Activated effector memory CD4-positive, alpha-beta T cell treated with Interleukin-2 at 50 U/mL for 16 hours (primary cell): ENCODE results near the gene ATP9B.
"Not testable (repeated sequence)": the region's sequence is repeated elsewhere in the genome, so short reads cannot be mapped to it uniquely, and the experiment has no call there.

Experiments used
- DNase-seq: peaks from one replicate; pipeline ENCODE4 v3.0.0-alpha.2; 2020

The ATP9B gene

GRCh38 chr18:79371561-79372121 is 302.4 kb downstream of the ATP9B start:
- DNase-seq = no peak

DNA sequence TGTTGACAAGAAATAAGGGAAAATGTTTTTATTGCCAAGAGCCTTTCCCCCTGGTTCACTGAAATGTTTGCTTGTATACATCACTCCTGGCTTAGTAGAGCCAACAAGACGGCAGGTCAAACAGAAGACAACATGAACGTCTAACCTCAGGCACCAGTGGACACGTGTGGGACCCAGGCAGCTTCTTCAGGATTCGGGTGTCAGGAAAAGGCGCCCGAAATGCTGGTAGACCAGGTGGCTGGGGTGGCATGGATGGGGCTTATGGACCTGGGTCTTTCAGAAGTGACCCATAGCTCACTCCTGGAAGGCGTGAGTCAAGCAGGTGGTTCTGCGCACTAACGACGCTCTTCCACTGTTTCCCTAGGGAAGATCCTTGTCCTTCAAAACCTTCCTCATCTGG is 303.3 kb downstream of the ATP9B start:
- no peak for DNase-seq

DNA sequence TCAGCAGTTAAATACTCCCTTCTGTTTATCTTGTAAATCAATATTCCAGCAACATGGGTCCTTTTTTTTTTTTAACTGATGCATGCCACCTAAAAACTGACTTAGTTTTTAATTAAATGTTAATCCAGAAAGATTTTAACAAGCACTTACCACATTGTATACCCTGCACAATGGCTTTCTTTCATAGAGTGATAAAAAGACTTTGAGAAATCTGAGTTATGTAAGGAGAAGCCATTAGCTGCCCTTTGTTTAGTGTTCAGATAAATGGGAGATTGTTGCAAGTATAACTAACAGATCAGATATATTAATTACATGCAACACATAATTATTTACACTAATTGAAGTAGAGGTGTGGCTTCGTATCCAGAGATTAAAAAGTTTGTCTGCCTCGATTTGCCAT is 303.8 kb downstream of the ATP9B start:
- DNase-seq = no peak

- DNase-seq = no peak
Measured at GRCh38 chr18:79373736-79374135, 304.5 kb downstream of the ATP9B start.

DNA sequence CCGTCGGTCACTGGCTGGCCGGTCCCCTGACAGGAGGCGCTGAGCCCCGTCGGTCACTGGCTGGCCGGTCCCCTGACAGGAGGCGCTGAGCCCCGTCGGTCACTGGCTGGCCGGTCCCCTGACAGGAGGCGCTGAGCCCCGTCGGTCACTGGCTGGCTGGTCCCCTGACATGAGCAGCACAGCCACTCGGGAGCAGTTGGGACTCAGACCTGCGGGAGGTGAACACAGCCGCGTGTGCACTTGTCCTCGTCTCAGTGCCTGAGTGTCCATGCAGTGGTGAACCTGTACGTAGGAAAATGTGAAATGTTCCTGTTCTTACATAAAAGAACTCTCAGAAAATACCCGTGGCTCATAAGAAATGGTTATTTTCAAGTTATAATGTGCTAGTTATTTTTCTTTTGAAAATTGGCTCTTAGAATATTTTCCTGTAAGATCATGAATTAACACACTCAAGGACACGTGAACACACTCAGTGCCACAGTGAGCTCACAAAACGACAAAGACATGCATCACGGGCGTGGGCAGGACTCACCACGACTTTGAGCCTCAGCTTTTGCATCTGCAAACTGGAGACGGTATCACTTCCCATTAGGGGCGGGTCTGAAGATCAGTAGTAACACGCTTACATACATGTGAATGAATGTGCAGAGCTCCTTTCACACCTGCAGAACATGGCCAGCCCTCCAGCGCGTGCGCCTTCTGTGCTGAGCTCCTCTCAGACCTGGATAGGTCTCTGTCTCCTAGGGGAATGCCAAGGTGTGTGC is 305.4 kb downstream of the ATP9B start:
- DNase-seq = no peak

GRCh38 chr18:79375441-79376154 is 306.4 kb downstream of the ATP9B start:
- no peak for DNase-seq

GRCh38 chr18:79376661-79377060 is 307.5 kb downstream of the ATP9B start:
- not testable (repeated sequence) for DNase-seq

DNA sequence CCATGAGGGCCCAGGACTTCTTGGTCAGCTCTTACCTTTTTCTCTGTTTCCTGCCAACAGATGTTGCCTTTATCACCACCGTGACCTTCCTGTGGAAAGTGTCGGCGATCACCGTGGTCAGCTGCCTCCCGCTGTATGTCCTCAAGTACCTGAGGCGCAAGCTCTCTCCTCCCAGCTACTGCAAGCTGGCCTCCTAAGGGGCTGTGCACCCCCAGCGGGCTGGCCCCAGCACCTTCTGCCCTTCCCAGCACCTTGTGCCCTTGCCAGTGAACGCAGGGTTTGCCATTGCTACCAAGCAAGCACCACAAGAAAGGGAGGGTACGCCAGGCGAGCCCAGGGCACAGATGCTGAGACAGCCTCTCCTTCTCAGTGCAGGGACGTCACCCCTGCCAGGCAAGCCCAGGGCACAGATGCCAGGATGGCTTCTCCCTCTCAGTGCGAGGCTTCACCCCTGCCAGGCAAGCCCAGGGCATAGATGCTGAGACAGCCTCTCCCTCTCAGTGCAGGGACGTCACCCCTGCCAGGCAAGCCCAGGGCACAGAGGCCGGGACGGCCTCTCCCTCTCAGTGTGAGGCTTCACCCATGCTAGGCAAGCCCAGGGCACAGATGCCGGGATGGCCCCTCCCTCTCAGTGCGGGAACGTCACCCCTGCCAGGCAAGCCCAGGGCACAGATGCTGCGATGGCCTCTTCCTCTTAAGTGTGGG is 308.1 kb downstream of the ATP9B start:
- DNase-seq = no peak

DNA sequence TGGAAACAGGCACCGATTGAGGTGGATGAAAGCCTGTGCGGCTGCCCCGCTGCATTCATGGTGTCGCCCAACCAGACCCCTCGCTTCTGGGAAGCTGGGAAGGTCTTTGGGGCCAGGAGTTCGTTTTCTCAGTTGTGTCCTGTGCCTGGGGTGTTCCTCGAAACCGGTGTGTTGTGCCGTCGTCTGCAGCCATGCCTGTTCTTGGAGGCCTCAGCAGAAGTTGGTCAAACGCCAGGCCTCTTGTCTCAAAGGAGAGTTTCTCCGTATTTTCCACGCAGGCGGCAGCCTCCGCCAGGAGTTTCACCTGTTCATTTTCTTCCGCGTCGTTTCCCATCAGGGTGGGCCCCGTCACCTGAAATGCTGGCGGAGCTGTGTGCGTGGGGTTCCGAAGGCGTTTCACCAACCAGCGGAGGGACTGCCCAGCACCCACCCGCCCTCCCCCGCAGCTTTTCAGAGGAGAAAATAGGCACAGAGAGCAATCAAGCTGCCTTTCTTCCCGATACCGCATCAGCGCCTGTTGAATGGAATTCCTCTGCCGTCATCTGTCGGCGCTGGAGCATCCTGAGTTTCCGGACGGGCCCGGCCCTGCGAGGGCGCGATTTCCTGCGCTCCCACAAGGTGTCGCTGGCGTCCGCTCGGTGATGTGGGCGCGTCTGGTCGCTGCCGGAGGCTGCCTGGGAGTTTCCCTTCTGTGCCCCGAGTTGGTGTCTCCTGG is 309.5 kb downstream of the ATP9B start:
- peak; percentile 69 for DNase-seq

DNA sequence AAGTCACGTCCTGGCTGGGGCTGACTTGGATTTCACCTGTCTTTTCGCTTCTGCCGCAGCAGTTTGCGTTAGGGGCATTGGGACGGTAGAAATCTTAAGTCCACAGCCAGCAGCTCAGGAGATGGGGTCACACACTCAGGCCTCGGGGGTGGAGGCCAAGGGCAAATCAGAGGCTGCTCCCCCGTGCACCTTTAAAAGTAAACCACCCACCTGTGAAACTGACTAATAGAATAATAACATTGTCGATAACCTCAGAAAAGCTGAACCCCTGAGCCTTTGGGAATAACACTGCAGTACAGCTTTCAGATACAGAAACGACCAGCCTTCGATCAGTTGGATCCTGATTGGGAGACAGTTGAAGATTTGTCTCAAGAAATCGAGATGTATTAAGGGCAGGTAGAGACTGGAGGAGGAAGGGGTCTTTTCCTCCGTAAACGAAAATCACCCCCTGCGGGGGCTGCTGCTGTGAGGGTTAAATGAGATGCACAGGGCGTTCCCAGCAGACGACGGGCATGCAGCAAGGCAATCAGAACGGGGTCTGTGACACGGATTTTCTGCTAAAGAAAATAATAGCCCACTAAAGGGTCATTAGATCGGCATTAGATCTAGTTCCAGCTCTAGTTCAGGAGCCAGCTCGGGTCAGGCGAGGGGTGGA is 310.2 kb downstream of the ATP9B start:
- DNase-seq = no peak

GRCh38 chr18:79379931-79380815 is 311.0 kb downstream of the ATP9B start:
- DNase-seq = no peak

- no peak for DNase-seq
Measured at GRCh38 chr18:79380816-79381806, 311.9 kb downstream of the ATP9B start.

- DNase-seq = no peak
Measured at GRCh38 chr18:79381811-79382311, 312.7 kb downstream of the ATP9B start.

GRCh38 chr18:79382681-79383387 is 313.6 kb downstream of the ATP9B start:
- DNase-seq = no peak

DNA sequence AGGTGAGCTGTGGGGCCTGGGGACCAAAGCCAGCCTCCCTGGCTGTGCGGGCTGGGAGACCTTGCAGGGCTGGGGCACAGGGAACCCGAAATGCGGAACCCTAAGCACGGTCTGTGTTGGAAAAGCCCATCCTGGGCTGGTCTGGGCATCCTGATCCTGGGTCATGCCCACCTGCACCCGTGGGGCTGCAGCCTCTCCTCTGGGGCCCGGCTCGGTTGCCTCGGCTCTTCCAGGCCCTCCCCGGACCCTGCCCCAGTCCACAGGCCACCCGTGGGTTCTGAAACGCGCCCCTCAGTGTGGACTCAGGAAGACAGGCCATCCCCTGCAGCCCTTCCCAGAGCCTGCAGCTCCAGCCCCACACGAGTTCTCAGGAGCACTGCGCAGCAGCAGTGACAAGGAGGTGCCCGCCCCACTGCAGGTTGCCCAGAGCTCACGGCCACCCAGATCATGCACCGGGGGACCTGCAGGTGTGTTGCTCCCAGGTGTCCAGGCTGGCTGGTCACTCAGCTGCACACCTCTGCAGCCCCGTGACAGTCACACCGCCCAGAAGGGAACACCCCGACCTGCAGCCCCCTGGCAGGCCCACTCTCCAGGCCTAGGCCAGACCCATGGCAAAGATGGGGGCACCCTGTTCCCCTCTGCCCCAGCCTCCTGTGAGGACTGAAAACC is 314.3 kb downstream of the ATP9B start:
- DNase-seq = no peak

DNA sequence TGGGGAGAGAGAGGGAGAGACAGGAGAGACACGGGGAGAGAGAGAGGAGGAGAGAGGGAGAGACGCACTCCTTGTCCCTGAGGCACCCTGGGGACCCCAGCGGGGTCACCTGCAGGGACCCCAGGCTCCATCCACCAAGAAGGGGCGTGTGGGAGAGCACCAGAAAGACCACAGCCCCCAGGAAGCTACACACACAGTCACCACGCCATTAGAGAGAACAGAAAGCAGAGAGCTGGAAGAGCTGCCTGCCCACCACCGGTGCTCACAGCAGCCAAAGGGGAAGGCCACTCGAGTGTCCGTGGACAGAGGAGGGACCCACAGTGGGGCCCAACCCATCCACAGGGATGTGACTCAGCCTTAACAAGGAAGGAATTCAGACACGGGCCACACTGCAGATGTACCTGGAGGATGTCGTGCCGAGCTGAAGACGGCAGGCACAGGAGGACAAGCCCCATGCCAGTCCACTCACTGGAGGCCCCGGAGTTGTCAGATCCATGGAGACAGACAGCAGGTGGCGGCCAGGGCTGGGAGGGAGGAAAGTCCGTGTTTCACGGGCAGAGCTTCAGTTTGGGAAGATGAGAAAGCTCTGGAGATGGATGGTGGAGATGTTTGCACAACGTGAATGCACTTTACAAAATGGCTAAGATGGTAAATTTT is 315.1 kb downstream of the ATP9B start:
- no peak for DNase-seq

DNA sequence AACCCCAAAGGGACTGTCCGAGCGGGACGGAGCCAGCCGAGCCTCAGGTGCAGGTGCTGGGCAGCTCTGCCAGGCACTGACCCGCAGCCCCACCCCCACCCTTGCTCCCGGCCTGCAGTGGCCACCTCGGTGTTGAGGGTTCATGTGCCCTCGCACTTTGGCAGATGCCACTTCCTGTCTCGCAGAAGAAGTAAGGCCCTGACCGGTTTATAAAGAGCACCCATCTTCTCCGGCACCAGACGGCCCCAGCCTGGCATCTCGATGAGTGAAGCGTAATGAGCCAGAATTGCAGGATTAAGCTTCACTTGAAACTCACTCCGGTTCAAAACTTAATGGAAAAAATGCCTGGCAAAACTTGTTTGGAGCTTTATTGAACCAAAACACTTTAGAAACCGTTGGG is 315.6 kb downstream of the ATP9B start:
- no peak for DNase-seq

GRCh38 chr18:79385326-79385707 is 316.1 kb downstream of the ATP9B start:
- DNase-seq = no peak
